ENCODE measurements around the gene B4GALT2.

The B4GALT2 gene

DNA sequence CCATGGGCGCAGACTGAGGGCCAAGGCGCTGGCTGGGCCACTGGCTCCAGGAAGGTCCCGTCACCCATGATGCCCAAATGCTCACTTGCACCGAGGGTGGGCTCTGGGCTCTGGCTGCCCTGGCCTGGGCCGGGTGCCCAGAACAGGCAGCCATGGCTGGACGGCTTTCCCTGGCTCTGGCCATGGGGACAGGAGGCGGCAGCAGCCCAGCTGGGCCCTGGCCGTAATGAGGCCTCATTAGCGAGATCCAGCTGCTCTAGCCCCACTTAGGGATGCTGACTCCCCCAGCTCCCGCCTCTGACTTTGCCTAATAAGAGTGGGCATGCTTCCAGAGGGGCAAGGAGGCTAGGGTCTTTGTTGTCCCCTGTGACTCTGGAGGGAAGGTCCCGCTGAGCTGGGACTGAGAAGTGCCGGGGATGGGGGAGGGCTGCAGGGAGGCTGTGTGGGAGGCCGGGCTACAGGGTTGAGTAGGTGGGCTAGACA lies 40.5 kb downstream of the B4GALT2 start:
- Histone ChIP-seq H3K4me3 (ENCODE audit: low read depth in 1 of 2, low read length in 2 of 2) (no peak overlapping the region), H3K27ac (ENCODE audit: low read depth, low read length) (no peak overlapping the region), H3K9me3 (ENCODE audit: control insufficient read depth in 1 of 2, low read length in 2 of 2) (no peaks in the 10 kb centered on the region), H3K27me3 (ENCODE audit: control insufficient read depth in 1 of 2, insufficient read depth in 2 of 2, low read length in 2 of 2) (no peaks in the 10 kb centered on the region), H3K36me3 (ENCODE audit: control insufficient read depth in 1 of 2, insufficient read depth in 2 of 2, low read length in 2 of 2) (peaks cover 0 to 3% of the 10 kb centered on the region in 2 donors), H3K9ac (ENCODE audit: low read depth in 1 of 2, low read length in 2 of 2) (no peak overlapping the region), H3K4me1 (ENCODE audit: control insufficient read depth in 1 of 2, insufficient read depth in 2 of 2, low read length in 2 of 2) (peaks cover 0 to 4% of the 10 kb centered on the region in 2 donors)

DNA sequence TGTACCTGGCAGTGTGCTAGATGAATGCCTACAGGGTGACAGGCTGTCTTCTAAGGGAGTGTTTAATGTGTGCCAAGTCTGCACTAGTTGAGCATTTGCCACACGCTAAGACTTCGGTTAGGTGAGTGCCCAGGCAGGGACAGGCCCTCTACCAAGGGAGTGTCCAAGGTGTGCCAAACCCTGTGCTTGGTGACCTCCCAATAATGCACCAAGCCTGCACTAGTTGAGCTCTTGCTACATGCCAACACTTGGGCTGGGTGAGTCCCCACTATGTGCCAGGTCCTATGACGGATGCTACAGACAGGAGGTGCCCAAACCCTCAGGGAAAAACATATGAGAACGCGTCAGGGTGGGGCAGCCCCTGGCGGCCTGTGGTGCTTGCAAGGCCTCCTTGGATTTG lies 41.5 kb downstream of the B4GALT2 start:
- Histone ChIP-seq H3K4me1 (ENCODE audit: control insufficient read depth in 1 of 2, insufficient read depth in 2 of 2, low read length in 2 of 2) (peaks cover 0 to 11% of the 10 kb centered on the region in 2 donors), H3K27ac (ENCODE audit: low read depth, low read length) (no peak overlapping the region), H3K36me3 (ENCODE audit: control insufficient read depth in 1 of 2, insufficient read depth in 2 of 2, low read length in 2 of 2) (peaks cover 0 to 3% of the 10 kb centered on the region in 2 donors), H3K9ac (ENCODE audit: low read depth in 1 of 2, low read length in 2 of 2) (no peak overlapping the region), H3K4me3 (ENCODE audit: low read depth in 1 of 2, low read length in 2 of 2) (no peak overlapping the region), H3K9me3 (ENCODE audit: control insufficient read depth in 1 of 2, low read length in 2 of 2) (no peaks in the 10 kb centered on the region), H3K27me3 (ENCODE audit: control insufficient read depth in 1 of 2, insufficient read depth in 2 of 2, low read length in 2 of 2) (no peaks in the 10 kb centered on the region)

DNA sequence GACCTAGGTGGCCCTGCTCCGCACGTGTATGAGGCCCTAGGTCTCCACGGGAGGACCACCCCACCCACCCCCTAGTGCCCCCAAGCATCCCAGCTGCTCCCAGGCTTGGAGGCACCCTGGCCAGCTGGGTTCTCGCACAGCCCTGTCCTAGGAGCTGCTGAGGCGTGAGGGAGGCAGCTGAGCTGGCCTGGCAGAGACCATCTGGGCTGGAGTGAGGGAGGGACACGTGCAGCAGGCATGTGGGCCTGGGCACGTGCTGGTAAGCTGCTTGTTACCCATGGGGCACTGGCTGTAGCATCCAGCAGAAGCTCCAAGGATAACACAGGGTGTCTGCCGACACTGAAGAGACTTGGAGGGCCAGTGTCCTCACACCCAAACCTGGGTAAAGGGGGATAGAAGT lies 42.1 kb downstream of the B4GALT2 start:
- H3K4me1 ChIP-seq (ENCODE audit: control insufficient read depth in 1 of 2, insufficient read depth in 2 of 2, low read length in 2 of 2) = peaks cover 4 to 18% of the 10 kb centered on the region in 2 donors
- H3K27me3 ChIP-seq (ENCODE audit: control insufficient read depth in 1 of 2, insufficient read depth in 2 of 2, low read length in 2 of 2) = no peaks in the 10 kb centered on the region
- H3K36me3 ChIP-seq (ENCODE audit: control insufficient read depth in 1 of 2, insufficient read depth in 2 of 2, low read length in 2 of 2) = peaks cover 0 to 3% of the 10 kb centered on the region in 2 donors
- H3K9me3 ChIP-seq (ENCODE audit: control insufficient read depth in 1 of 2, low read length in 2 of 2) = no peaks in the 10 kb centered on the region
- no peak overlapping the region for H3K27ac ChIP-seq (ENCODE audit: low read depth, low read length)
- H3K9ac ChIP-seq (ENCODE audit: low read depth in 1 of 2, low read length in 2 of 2) = no peak overlapping the region
- no peak overlapping the region for H3K4me3 ChIP-seq (ENCODE audit: low read depth in 1 of 2, low read length in 2 of 2)

DNA sequence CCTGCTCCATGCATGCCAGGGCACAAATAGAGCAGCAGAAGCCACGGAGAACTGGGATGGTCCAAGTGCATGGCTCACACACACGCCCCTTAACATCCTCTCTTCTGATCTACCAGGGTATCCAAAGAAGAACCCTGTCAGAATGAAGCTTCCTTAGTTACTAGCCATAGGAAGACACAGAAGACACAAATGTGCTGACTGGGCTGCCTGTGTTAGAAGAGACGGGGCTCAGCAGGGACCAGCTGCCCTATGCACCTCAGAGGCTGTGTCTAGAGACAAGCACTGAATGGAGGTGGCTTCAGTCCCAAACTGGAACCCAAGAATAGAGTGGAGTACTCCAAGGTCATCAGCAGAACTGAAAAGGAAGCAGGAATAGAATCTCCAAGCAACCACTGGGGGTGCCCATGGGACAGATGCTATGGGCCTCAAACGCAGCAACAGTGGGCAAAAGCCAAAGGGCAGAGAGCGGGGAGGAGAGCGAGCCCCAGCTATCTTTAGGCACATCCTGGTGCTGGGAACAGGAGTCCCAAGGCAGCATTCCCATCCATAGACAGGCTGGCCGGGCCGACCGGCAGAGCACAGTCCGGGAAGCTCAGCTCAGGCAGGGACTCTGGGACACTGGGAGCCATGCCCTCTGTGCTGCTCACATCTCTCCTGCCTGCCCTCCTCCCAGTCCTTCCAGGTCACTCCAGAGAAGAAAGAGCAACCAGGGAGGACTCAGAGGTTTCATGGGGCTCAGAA lies 42.7 kb downstream of the B4GALT2 start:
- no peaks in the 10 kb centered on the region for H3K9me3 ChIP-seq (ENCODE audit: control insufficient read depth in 1 of 2, low read length in 2 of 2)
- peaks cover 6 to 18% of the 10 kb centered on the region in 2 donors for H3K4me1 ChIP-seq (ENCODE audit: control insufficient read depth in 1 of 2, insufficient read depth in 2 of 2, low read length in 2 of 2)
- no peak overlapping the region for H3K9ac ChIP-seq (ENCODE audit: low read depth in 1 of 2, low read length in 2 of 2)
- no peaks in the 10 kb centered on the region for H3K27me3 ChIP-seq (ENCODE audit: control insufficient read depth in 1 of 2, insufficient read depth in 2 of 2, low read length in 2 of 2)
- no peak overlapping the region for H3K27ac ChIP-seq (ENCODE audit: low read depth, low read length)
- H3K36me3 ChIP-seq (ENCODE audit: control insufficient read depth in 1 of 2, insufficient read depth in 2 of 2, low read length in 2 of 2) = peaks cover 0 to 3% of the 10 kb centered on the region in 2 donors
- H3K4me3 ChIP-seq (ENCODE audit: low read depth in 1 of 2, low read length in 2 of 2) = no peak overlapping the region

DNA sequence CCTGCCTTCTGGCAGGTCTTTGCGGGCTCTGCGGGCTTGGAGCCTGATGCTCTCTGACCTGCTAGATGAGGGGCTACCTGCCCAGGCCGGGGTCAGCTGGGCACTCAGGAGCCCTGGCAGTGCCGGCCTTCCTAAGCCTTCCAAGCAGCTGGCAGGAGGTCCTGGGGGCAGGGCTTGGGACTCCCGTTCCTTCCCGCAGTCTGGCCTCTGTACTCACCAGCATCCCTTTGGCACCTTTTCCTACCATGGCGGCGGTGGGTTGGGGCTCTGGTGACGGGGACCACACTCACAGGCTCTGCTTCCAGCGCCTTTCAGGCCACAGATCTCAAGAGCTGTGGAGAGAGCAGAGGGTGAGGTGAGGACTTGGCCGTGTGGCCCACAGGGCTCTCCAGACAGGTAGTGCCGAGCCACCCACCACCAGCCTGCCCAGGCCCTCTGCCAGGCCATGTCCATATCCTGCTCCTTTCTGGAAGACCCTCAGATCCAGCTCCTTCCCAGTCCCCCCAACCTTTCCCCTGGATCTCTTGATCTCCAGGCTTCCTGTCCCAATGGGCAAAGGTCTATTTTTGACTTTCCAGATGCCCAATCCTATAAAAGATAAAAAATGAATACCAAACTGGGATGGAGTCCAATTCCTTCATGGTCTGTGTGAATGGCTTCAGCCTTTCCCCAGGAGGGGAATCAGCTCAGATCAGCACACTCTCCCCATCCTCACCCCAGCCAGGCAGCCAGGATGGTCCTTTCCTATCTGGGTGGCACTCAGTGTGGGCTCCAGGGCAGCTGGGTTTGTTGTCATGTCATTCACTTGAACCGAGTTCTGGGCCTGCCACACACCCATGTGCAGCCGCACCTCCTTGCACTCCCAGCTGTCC lies 45.3 kb downstream of the B4GALT2 start:
- H3K9ac ChIP-seq (ENCODE audit: low read depth in 1 of 2, low read length in 2 of 2) = no peak overlapping the region
- no peak overlapping the region for H3K27ac ChIP-seq (ENCODE audit: low read depth, low read length)
- H3K4me1 ChIP-seq (ENCODE audit: control insufficient read depth in 1 of 2, insufficient read depth in 2 of 2, low read length in 2 of 2) = peaks cover 15 to 32% of the 10 kb centered on the region in 2 donors
- H3K4me3 ChIP-seq (ENCODE audit: low read depth in 1 of 2, low read length in 2 of 2) = no peak overlapping the region
- no peaks in the 10 kb centered on the region for H3K9me3 ChIP-seq (ENCODE audit: control insufficient read depth in 1 of 2, low read length in 2 of 2)
- peaks cover 0 to 3% of the 10 kb centered on the region in 2 donors for H3K36me3 ChIP-seq (ENCODE audit: control insufficient read depth in 1 of 2, insufficient read depth in 2 of 2, low read length in 2 of 2)
- no peaks in the 10 kb centered on the region for H3K27me3 ChIP-seq (ENCODE audit: control insufficient read depth in 1 of 2, insufficient read depth in 2 of 2, low read length in 2 of 2)

DNA sequence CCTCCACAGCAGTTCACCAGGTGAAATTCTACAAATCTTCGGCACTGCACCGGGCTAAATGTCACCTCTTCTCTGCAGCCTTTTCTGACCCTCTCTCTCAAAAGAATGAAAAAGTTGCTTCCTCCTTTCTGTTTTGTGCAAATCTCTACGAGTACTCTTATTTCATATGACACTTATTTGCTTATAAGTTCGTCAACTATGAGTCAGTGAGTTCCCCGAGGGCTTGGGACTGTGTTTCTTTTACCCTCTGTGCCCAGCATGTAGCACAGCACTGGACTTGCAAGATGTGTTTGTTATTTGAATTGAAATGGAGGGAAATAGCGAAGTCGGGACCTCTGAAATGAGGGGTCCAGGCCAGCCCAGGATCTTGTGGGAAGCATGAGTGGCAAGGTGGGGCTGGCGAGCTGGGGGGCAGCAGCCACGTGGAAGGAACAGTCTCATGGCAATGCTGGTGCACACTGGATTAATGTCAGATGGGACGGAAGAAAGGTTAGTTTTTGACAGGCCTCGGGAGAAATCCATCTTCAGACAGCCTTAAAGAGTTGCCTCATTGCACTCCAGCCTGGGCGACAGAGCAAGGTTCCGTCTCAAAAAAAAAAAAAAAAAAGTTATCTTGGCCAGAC lies 46.0 kb downstream of the B4GALT2 start:
- H3K27me3 ChIP-seq (ENCODE audit: control insufficient read depth in 1 of 2, insufficient read depth in 2 of 2, low read length in 2 of 2) = no peaks in the 10 kb centered on the region
- peaks cover 21 to 36% of the 10 kb centered on the region in 2 donors for H3K4me1 ChIP-seq (ENCODE audit: control insufficient read depth in 1 of 2, insufficient read depth in 2 of 2, low read length in 2 of 2)
- H3K4me3 ChIP-seq (ENCODE audit: low read depth in 1 of 2, low read length in 2 of 2) = no peak overlapping the region
- no peak overlapping the region for H3K27ac ChIP-seq (ENCODE audit: low read depth, low read length)
- no peaks in the 10 kb centered on the region for H3K9me3 ChIP-seq (ENCODE audit: control insufficient read depth in 1 of 2, low read length in 2 of 2)
- peaks cover 0 to 3% of the 10 kb centered on the region in 2 donors for H3K36me3 ChIP-seq (ENCODE audit: control insufficient read depth in 1 of 2, insufficient read depth in 2 of 2, low read length in 2 of 2)
- H3K9ac ChIP-seq (ENCODE audit: low read depth in 1 of 2, low read length in 2 of 2) = no peak overlapping the region

DNA sequence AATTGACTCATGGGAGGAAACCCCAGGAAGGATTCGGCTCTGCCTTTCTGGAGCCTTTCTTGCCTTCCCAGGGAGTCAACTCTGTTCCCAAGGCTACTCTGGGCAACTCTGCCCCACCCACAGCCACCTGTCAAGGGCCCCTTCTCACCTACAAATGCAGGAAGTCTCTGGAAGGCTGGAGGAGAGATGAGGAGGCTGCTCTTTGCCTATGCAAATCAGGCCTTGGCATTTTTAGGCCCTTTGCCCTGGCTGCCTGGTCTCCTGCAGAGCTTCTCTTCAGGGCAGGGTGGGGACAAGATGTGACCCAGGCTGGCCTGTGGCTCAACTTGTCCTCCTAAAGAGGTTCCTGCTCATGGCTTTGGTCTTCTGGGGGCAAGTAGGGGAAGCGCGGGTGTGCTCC lies 46.8 kb downstream of the B4GALT2 start:
- Histone ChIP-seq H3K36me3 (ENCODE audit: control insufficient read depth in 1 of 2, insufficient read depth in 2 of 2, low read length in 2 of 2) (peaks cover 0 to 3% of the 10 kb centered on the region in 2 donors), H3K9ac (ENCODE audit: low read depth in 1 of 2, low read length in 2 of 2) (no peak overlapping the region), H3K4me3 (ENCODE audit: low read depth in 1 of 2, low read length in 2 of 2) (peak overlapping the region in 1 of 2 donors; percentile 25), H3K27me3 (ENCODE audit: control insufficient read depth in 1 of 2, insufficient read depth in 2 of 2, low read length in 2 of 2) (no peaks in the 10 kb centered on the region), H3K9me3 (ENCODE audit: control insufficient read depth in 1 of 2, low read length in 2 of 2) (no peaks in the 10 kb centered on the region), H3K4me1 (ENCODE audit: control insufficient read depth in 1 of 2, insufficient read depth in 2 of 2, low read length in 2 of 2) (peaks cover 21 to 36% of the 10 kb centered on the region in 2 donors), H3K27ac (ENCODE audit: low read depth, low read length) (no peak overlapping the region)

DNA sequence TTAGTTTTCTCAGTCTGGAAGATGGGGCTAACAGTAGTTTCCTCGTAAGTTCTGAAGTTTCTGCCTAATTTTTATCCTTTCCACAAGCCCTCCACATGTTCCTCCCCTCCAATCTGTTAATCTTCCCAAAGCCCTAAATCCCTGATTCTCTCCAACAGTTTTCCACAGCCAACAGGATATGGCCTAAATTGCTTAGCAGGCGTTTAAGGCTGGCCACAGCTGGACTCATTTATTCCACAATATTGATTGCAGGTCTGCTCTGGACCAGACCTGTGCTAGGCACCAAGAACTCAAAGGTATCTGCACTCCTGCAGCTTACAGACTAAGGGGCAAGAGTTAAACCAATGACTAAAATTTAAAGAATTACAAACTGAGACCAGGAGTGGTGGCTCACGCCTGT lies 48.3 kb downstream of the B4GALT2 start:
- H3K9me3 ChIP-seq (ENCODE audit: control insufficient read depth in 1 of 2, low read length in 2 of 2) = no peaks in the 10 kb centered on the region
- no peak overlapping the region for H3K4me3 ChIP-seq (ENCODE audit: low read depth in 1 of 2, low read length in 2 of 2)
- H3K27me3 ChIP-seq (ENCODE audit: control insufficient read depth in 1 of 2, insufficient read depth in 2 of 2, low read length in 2 of 2) = no peaks in the 10 kb centered on the region
- H3K27ac ChIP-seq (ENCODE audit: low read depth, low read length) = no peak overlapping the region
- no peak overlapping the region for H3K9ac ChIP-seq (ENCODE audit: low read depth in 1 of 2, low read length in 2 of 2)
- H3K4me1 ChIP-seq (ENCODE audit: control insufficient read depth in 1 of 2, insufficient read depth in 2 of 2, low read length in 2 of 2) = peaks cover 35 to 43% of the 10 kb centered on the region in 2 donors
- no peaks in the 10 kb centered on the region for H3K36me3 ChIP-seq (ENCODE audit: control insufficient read depth in 1 of 2, insufficient read depth in 2 of 2, low read length in 2 of 2)

DNA sequence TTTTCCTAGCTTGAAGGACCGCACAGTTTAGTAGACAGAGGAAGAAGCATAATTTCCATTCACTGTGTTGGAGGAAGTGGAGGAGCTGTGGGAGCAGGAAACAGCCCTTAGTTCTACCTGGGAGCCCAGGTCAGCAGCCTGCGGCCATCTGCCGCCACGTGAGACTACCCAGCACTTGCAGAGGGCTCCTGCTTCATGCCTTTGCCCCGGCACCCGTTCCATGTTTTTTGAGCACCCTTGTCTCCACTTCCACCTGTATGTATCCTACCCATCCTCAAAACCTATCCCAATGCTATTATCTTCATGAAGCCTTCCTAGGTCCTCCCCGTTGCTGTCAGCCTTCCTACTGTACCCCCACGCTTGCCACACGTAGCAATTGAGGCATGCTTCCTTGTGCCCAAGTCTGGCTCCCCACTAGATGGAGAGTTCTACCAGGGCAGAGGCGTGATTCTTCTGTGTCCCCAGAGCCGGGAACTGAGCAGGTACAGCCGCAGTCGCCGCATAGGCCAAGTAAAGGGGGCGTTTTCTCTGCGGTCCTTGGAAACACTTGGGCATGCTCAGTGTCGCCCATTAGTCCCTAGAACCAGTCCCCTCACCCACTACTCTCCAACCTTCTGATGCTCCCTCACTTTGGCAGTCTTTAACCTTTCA lies 50.4 kb downstream of the B4GALT2 start:
- Histone ChIP-seq H3K27me3 (ENCODE audit: control insufficient read depth in 1 of 2, insufficient read depth in 2 of 2, low read length in 2 of 2) (no peaks in the 10 kb centered on the region), H3K9ac (ENCODE audit: low read depth in 1 of 2, low read length in 2 of 2) (peak overlapping the region; percentile 65 to 79), H3K4me1 (ENCODE audit: control insufficient read depth in 1 of 2, insufficient read depth in 2 of 2, low read length in 2 of 2) (peaks cover 38 to 48% of the 10 kb centered on the region in 2 donors), H3K27ac (ENCODE audit: low read depth, low read length) (peak overlapping the region; percentile 61), H3K9me3 (ENCODE audit: control insufficient read depth in 1 of 2, low read length in 2 of 2) (no peaks in the 10 kb centered on the region), H3K4me3 (ENCODE audit: low read depth in 1 of 2, low read length in 2 of 2) (peak overlapping the region; percentile 77 to 87), H3K36me3 (ENCODE audit: control insufficient read depth in 1 of 2, insufficient read depth in 2 of 2, low read length in 2 of 2) (no peaks in the 10 kb centered on the region)

Measured in duodenal mucosa (tissue), 2 donors.